OCI-LY3 (cell line): ENCODE results near the gene SMC3.

Source experiments
- H2AFZ ChIP-seq: fragments of 200-600, 300-600 bp; shearing (Covaris generic); 2 replicates; pipeline ENCODE4 v1.6.0; 2014; ENCODE audit warnings: antibody characterized with exemption, low read depth, low read length
- H3K27ac ChIP-seq: fragments of 200-600, 300-600 bp; sonication (generic); 2 replicates; pipeline ENCODE4 v1.5.1; 2014; ENCODE audit warnings: mild to moderate bottlenecking, low read length, moderate library complexity, mixed read lengths
- H3K27me3 ChIP-seq: fragments of 200-600, 300-600 bp; sonication (generic); 2 replicates; pipeline ENCODE4 v1.6.1; 2014; ENCODE audit warnings: low read depth, low read length, mixed read lengths
- H3K36me3 ChIP-seq: fragments of 200-600, 300-600 bp; sonication (generic); replicated peaks from 2 replicates; pipeline ENCODE3; 2014; ENCODE audit warnings: low read depth, low read length, mixed read lengths
- H3K4me1 ChIP-seq: fragments of 300-600, 200-600 bp; sonication (generic); 2 replicates; pipeline ENCODE4 v1.6.1; 2014; ENCODE audit warnings: low read length, mixed read lengths
- H3K4me2 ChIP-seq: fragments of 200-600, 300-600 bp; sonication (generic); 2 replicates; pipeline ENCODE4 v1.6.1; 2014; ENCODE audit warnings: low read length, mixed read lengths
- H3K4me3 ChIP-seq: fragments of 300-600, 200-600 bp; sonication (generic); 2 replicates; pipeline ENCODE4 v1.5.1; 2014; ENCODE audit warnings: antibody characterized with exemption, mild to moderate bottlenecking, low read length, moderate library complexity
- H3K79me2 ChIP-seq: fragments of 300-600, 200-600 bp; shearing (Covaris generic); 2 replicates; pipeline ENCODE4 v1.6.1; 2014; ENCODE audit warnings: mild to moderate bottlenecking, low read length, mixed read lengths
- H3K9ac ChIP-seq: fragments of 300-600, 200-600 bp; shearing (Covaris generic); 2 replicates; pipeline ENCODE4 v1.6.0; 2014; ENCODE audit warnings: mild to moderate bottlenecking, low read length, moderate library complexity
- H3K9me3 ChIP-seq: fragments of 200-600, 300-600 bp; shearing (Covaris generic); 2 replicates; pipeline ENCODE4 v1.6.1; 2014; ENCODE audit warnings: low read length, mixed read lengths; ENCODE audit not compliant: insufficient read depth
- H4K20me1 ChIP-seq: fragments of 200-600, 300-600 bp; sonication (generic); 2 replicates; pipeline ENCODE4 v1.6.1; 2016; ENCODE audit warnings: low read length, mixed read lengths; ENCODE audit not compliant: insufficient read depth
- CTCF ChIP-seq: fragments of 200-600, 300-600 bp; sonication (generic); IDR thresholded peaks from 2 replicates; pipeline ENCODE4 v1.5.1; 2014; ENCODE audit warnings: antibody characterized with exemption, low read length, low read depth
- EZH2phosphoT487 ChIP-seq: fragments of 200-600 bp; shearing (Covaris generic); IDR thresholded peaks from 2 replicates; pipeline ENCODE4 v1.6.1; 2018; ENCODE audit warnings: antibody characterized with exemption, mixed run types, low read depth

The SMC3 gene

GRCh38 chr10:110574420-110574819 is 6.9 kb downstream of the SMC3 start:
- H2AFZ ChIP-seq: no peak overlapping the region
- no peak overlapping the region for H3K9ac ChIP-seq
- no peaks in the 10 kb centered on the region for H3K27me3 ChIP-seq
- H3K36me3 ChIP-seq: peaks cover 37% of the 10 kb centered on the region
- H3K4me2 ChIP-seq: no peak overlapping the region
- H3K4me1 ChIP-seq: peaks cover 7% of the 10 kb centered on the region; the same call in 1 of the 2 replicates
- no peaks in the 10 kb centered on the region for H3K9me3 ChIP-seq
- no peak overlapping the region for H3K4me3 ChIP-seq
- H4K20me1 ChIP-seq: peaks cover 42% of the 10 kb centered on the region
- no peak for TF ChIP-seq CTCF
- no peak for TF ChIP-seq EZH2phosphoT487
- peaks cover 65% of the 10 kb centered on the region for H3K79me2 ChIP-seq
- H3K27ac ChIP-seq: no peak overlapping the region

- H3K9me3 ChIP-seq: no peaks in the 10 kb centered on the region
- peaks cover 30% of the 10 kb centered on the region for H3K36me3 ChIP-seq
- H3K79me2 ChIP-seq: peaks cover 47% of the 10 kb centered on the region
- TF ChIP-seq EZH2phosphoT487 (no peak), CTCF (no peak)
- H3K4me2 ChIP-seq: no peak overlapping the region
- H3K4me1 ChIP-seq: no peaks in the 10 kb centered on the region
- no peak overlapping the region for H3K27ac ChIP-seq
- H3K27me3 ChIP-seq: no peaks in the 10 kb centered on the region
- no peak overlapping the region for H3K9ac ChIP-seq
- no peak overlapping the region for H3K4me3 ChIP-seq
- peaks cover 29% of the 10 kb centered on the region for H4K20me1 ChIP-seq
- no peak overlapping the region for H2AFZ ChIP-seq
Measured at GRCh38 chr10:110576220-110576619, 8.7 kb downstream of the SMC3 start.

- H3K9me3 ChIP-seq: no peaks in the 10 kb centered on the region
- no peak overlapping the region for H3K27ac ChIP-seq
- H4K20me1 ChIP-seq: peaks cover 24% of the 10 kb centered on the region
- H3K4me1 ChIP-seq: no peaks in the 10 kb centered on the region
- peaks cover 41% of the 10 kb centered on the region for H3K79me2 ChIP-seq
- no peak overlapping the region for H3K4me3 ChIP-seq
- no peak overlapping the region for H2AFZ ChIP-seq
- H3K4me2 ChIP-seq: no peak overlapping the region
- no peaks in the 10 kb centered on the region for H3K27me3 ChIP-seq
- no peak overlapping the region for H3K9ac ChIP-seq
- TF ChIP-seq CTCF (no peak), EZH2phosphoT487 (no peak)
- H3K36me3 ChIP-seq: peaks cover 31% of the 10 kb centered on the region
Measured at GRCh38 chr10:110577056-110577455, 9.6 kb downstream of the SMC3 start.

- no peak overlapping the region for H2AFZ ChIP-seq
- H3K4me2 ChIP-seq: no peak overlapping the region
- no peak overlapping the region for H3K27ac ChIP-seq
- no peak overlapping the region for H3K4me3 ChIP-seq
- H3K36me3 ChIP-seq: peaks cover 34% of the 10 kb centered on the region
- H3K79me2 ChIP-seq: no peaks in the 10 kb centered on the region
- H3K9me3 ChIP-seq: no peaks in the 10 kb centered on the region
- H4K20me1 ChIP-seq: no peaks in the 10 kb centered on the region
- no peaks in the 10 kb centered on the region for H3K4me1 ChIP-seq
- no peak for TF ChIP-seq EZH2phosphoT487
- no peak for TF ChIP-seq CTCF
- H3K9ac ChIP-seq: no peak overlapping the region
- H3K27me3 ChIP-seq: no peaks in the 10 kb centered on the region
Measured at GRCh38 chr10:110584006-110584405, 16.5 kb downstream of the SMC3 start.
